GM12878 (cell line): ENCODE results near the gene EZH2. TPM values are rescaled to one million over a fixed set of nuclear protein-coding genes. Genes with fewer than 3 reads are reported as not detected.

Source experiments
- ATAC-seq: fragments of 200-7000 bp; cut with Tn5 transposase; 3 replicates; pipeline ENCODE4 v1.9.1; 2020; ENCODE audit warnings: mild to moderate bottlenecking, moderate library complexity
- BruUV-seq: library from RNA; stranded (reverse); fragments of 400-500 nt; replicated peaks from 2 replicates; lab custom pipeline; 2021; lab: Mats Ljungman, UMichigan
- CTCF ChIA-PET: fragments of 300-600 bp; sonication (Branson Sonifier 250); formaldehyde crosslinking; extraction: SDS; loops from one replicate; lab custom pipeline; 2021; ENCODE audit warnings: inconsistent platforms; lab: Yijun Ruan, JAX
- POLR2A ChIA-PET: fragments of 350-600 bp; formaldehyde crosslinking; extraction: SDS; loops from one replicate; lab custom pipeline; 2021; ENCODE audit warnings: inconsistent platforms; lab: Charles Lee
- RAD21 ChIA-PET: fragments of 300-600 bp; sonication (Branson Sonifier 250); formaldehyde crosslinking; loops from one replicate; lab custom pipeline; 2023; ENCODE audit warnings: antibody characterized with exemption; ENCODE audit not compliant: unreplicated experiment; lab: Charles Lee
- SMC1A ChIA-PET: fragments of 300-600 bp; sonication (Branson Sonifier 250); formaldehyde crosslinking; loops from one replicate; lab custom pipeline; 2023; ENCODE audit not compliant: unreplicated experiment, uncharacterized antibody; lab: Charles Lee
- DNase-seq: peaks from one replicate; pipeline ENCODE4 v3.0.0-alpha.2; 2011; ENCODE audit warnings: low read depth, low spot score
- FAIRE-seq: peaks from 3 replicates; lab custom pipeline; 2011; peaks lifted over from hg19 to GRCh38; lab: Jason Lieb, UNC
- H2AFZ ChIP-seq: 2 replicates; pipeline ENCODE4 v1.6.0; 2011; ENCODE audit warnings: low read depth, low read length, control low read depth; ENCODE audit not compliant: control insufficient read depth
- H3K27ac ChIP-seq: 2 replicates; pipeline ENCODE4 v1.5.1; 2011; ENCODE audit warnings: control low read depth; ENCODE audit not compliant: control insufficient read depth, insufficient read depth
- H3K27me3 ChIP-seq, 2 experiments: replicated peaks in 1 of 2; 2 replicates each; pipeline versions ENCODE4 v1.6.0 to v1.6.1; 2011; ENCODE audit warnings: low read length in 1 of 2; ENCODE audit not compliant: control insufficient read depth in 2 of 2, insufficient read depth in 2 of 2
- H3K36me3 ChIP-seq, 2 experiments: 2 replicates each; pipeline ENCODE4 v1.5.1; 2011; ENCODE audit warnings: low read length in 1 of 2; ENCODE audit not compliant: control insufficient read depth in 2 of 2, insufficient read depth in 2 of 2
- H3K4me1 ChIP-seq: 2 replicates; pipeline ENCODE4 v1.6.1; 2011; ENCODE audit warnings: mild to moderate bottlenecking, low read length, moderate library complexity, mixed read lengths; ENCODE audit not compliant: control insufficient read depth, insufficient read depth
- H3K4me2 ChIP-seq: 2 replicates; pipeline ENCODE4 v1.6.0; 2011; ENCODE audit warnings: control low read depth; ENCODE audit not compliant: control insufficient read depth, insufficient read depth
- H3K4me3 ChIP-seq: fragments of 200-600 bp; sonication (generic); 2 replicates; pipeline ENCODE4 v1.5.1; 2016
- H3K79me2 ChIP-seq: 2 replicates; pipeline ENCODE4 v1.6.0; 2011; ENCODE audit warnings: low read length; ENCODE audit not compliant: control insufficient read depth, insufficient read depth
- H3K9ac ChIP-seq: 2 replicates; pipeline ENCODE4 v1.8.0; 2011; ENCODE audit warnings: low read length, control low read depth, mixed read lengths; ENCODE audit not compliant: control insufficient read depth, insufficient read depth
- H3K9me3 ChIP-seq: replicated peaks from 3 replicates; pipeline ENCODE4 v1.5.1; 2011; ENCODE audit warnings: mild to moderate bottlenecking, low read length; ENCODE audit not compliant: control insufficient read depth, insufficient read depth
- H4K20me1 ChIP-seq: 2 replicates; pipeline ENCODE4 v1.6.0; 2011; ENCODE audit not compliant: control insufficient read depth, insufficient read depth
- ASH2L ChIP-seq: fragments of 300-600, 200-600 bp; sonication (generic); IDR thresholded peaks from 2 replicates; pipeline ENCODE4 v1.6.1; 2017; ENCODE audit warnings: low read depth, mild to moderate bottlenecking, borderline replicate concordance
- FOS ChIP-seq: IDR thresholded peaks from 3 replicates; pipeline ENCODE4 v1.6.1; 2011; ENCODE audit warnings: borderline replicate concordance; ENCODE audit not compliant: insufficient read length; ENCODE audit errors: extremely low read depth
- MEF2B ChIP-seq: fragments of 450-650 bp; IDR thresholded peaks from 2 replicates; pipeline ENCODE4 v1.6.1; 2018; ENCODE audit warnings: mild to moderate bottlenecking, moderate library complexity; ENCODE audit not compliant: partially characterized antibody, poor library complexity, severe bottlenecking
- NR2C2 ChIP-seq: IDR thresholded peaks from 2 replicates; pipeline ENCODE4 v1.6.1; 2011; ENCODE audit warnings: borderline replicate concordance, low read depth; ENCODE audit not compliant: control insufficient read depth, insufficient read length
- RAD21 ChIP-seq: IDR thresholded peaks from 2 replicates; pipeline ENCODE4 v1.6.1; 2011; ENCODE audit warnings: mild to moderate bottlenecking, low read depth, low read length, moderate library complexity; ENCODE audit not compliant: insufficient read depth
- SMC3 ChIP-seq: IDR thresholded peaks from 2 replicates; pipeline ENCODE4 v1.6.1; 2011; ENCODE audit warnings: low read length, improper control_type of control experiment, borderline replicate concordance
- WGBS: methylation state at CpG from one replicate; pipeline ENCODE4 v1.1.6; 2016; ENCODE audit warnings: low lambda C conversion rate; ENCODE audit not compliant: insufficient replicate concordance, insufficient coverage; ENCODE audit errors: missing lambda C conversion rate; 5-methylcytosine and 5-hydroxymethylcytosine counted together
- in situ Hi-C: fragments of 300-500 bp; cut with MboI; formaldehyde crosslinking; loops from 9 replicates; pipeline ENCODE4 v1.14.3; 2018; ENCODE audit warnings: mixed read lengths
- intact Hi-C: fragments of 100-400 bp; cut with micrococcal nuclease; formaldehyde crosslinking; loops from one replicate; pipeline ENCODE4 v1.14.2; 2022; ENCODE audit not compliant: unreplicated experiment
- polyA plus RNA-seq, 11 experiments: library from polyadenylated mRNA; depleted of rRNA in 4 of 11; unstranded in 6 of 11; stranded (reverse) in 5 of 11; fragments of >200 nt; fragmentation: Nextera tagmentation in 4 of 11; fragmentation: Illumina TruSeq in 1 of 11; extraction: Ambion mirVana in 4 of 11; extraction: Trizol in 1 of 11; gene quantifications; 1 replicate in 1 of 11; 2 replicates in 10 of 11; pipeline versions ENCODE4 v1.2.1 to v1.2.3, GENCODE V29; 2011 to 2016; ENCODE audit warnings: inconsistent platforms in 2 of 11, missing spikeins in 2 of 11, low read depth in 1 of 11
- total RNA-seq, 4 experiments: library from RNA; depleted of rRNA in 3 of 4; stranded (reverse); fragments of >200 nt in 3 of 4; fragmentation: Illumina TruSeq in 1 of 4; extraction: Trizol in 1 of 4; gene quantifications; 2 replicates each; pipeline versions ENCODE4 v1.2.1 to v1.2.3, GENCODE V29; 2013 to 2021
- TF ChIP-seq, protein P1 (sequence below): IDR thresholded peaks from 2 replicates; pipeline ENCODE4 v1.6.1; 2012; ENCODE audit warnings: low read length, inconsistent platforms

Gene EZH2
- total and polyA plus RNA-seq, 10 of the 15 experiments (the other 5 are each of a cell fraction or from before 2014, with no cell fraction given), result 19.4 to 69.6 (median 40.8) TPM

DNA sequence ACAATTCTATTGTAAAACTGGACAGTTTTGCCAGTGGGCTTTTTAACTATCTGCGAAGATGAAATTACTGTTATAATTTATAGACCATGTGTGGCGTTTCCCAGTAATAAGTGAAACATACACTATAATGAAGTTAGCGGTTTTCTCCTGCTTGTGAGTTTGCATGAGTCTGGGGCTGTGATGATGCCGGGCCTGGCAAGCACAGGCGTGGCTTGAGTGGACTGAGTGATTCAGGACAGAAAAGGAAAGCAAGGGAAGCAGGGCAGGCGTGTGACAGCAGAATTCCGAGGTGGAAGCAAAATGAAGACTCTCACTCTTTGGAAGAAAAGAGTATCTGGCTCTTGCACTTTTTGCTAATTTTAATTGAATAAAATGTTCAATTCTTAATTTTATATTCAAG is 94.9 kb downstream of the EZH2 start (continued):
- TF ChIP-seq ASH2L (no peak), RAD21 (no peak), NR2C2 (no peak)
- TF ChIP-seq, protein P1, sequence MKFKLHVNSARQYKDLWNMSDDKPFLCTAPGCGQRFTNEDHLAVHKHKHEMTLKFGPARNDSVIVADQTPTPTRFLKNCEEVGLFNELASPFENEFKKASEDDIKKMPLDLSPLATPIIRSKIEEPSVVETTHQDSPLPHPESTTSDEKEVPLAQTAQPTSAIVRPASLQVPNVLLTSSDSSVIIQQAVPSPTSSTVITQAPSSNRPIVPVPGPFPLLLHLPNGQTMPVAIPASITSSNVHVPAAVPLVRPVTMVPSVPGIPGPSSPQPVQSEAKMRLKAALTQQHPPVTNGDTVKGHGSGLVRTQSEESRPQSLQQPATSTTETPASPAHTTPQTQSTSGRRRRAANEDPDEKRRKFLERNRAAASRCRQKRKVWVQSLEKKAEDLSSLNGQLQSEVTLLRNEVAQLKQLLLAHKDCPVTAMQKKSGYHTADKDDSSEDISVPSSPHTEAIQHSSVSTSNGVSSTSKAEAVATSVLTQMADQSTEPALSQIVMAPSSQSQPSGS, result no peak

DNA sequence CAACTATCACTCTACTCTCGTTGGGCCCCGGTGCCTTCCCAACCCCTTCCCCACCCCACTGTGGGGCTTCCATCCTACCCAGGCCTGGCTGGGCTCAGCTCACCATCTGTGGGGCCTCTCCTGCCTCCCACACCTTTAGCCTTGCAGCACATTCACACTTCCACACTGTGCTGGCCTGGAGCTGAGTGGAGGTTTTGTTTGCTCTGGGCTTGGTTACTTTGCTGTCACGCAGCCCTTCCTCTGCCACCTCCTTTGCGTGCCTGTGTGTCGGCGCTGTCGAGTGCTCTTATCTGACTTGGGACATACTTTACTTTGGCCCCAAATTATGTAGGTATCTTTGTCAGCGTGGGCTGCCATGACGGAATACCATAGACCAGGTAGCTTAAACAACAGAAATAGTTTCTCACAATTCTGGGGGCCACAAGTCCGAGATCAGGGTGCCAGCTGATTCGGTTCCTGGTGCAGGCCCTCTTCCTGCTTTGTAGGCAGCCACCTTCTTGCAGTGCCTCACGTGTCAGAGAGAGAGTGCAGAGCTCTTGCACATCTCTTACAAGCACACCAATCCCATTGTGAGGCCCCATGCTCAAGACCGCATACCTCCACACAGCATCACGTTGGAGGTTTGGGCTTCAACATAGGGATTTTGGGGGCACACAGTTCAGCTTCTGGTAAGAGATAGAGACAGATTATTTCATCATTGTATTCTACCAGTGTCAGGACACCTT is 96.4 kb downstream of the EZH2 start:
- no peaks in the 10 kb centered on the region for H3K27me3 ChIP-seq
- no peak overlapping the region for H3K9ac ChIP-seq
- BruUV-seq, result no TSS peak
- H3K4me2 ChIP-seq, result no peak overlapping the region
- no peaks in the 10 kb centered on the region for H4K20me1 ChIP-seq
- H3K27ac ChIP-seq, result no peak overlapping the region
- peaks cover 11 to 28% of the 10 kb centered on the region in 2 experiments; a peak in 3 of 4 replicates for H3K36me3 ChIP-seq
- ATAC-seq, result no peak
- FAIRE-seq, result no peak
- H3K4me1 ChIP-seq, result no peaks in the 10 kb centered on the region
- intact Hi-C loops (no loop called here), in situ Hi-C loops (no loop called here)
- 98% methylated on average over 14 of the region's 14 CpGs for WGBS
- H3K9me3 ChIP-seq, result no peaks in the 10 kb centered on the region
- H3K4me3 ChIP-seq, result no peak overlapping the region
- H3K79me2 ChIP-seq, result no peaks in the 10 kb centered on the region
- no peak overlapping the region for H2AFZ ChIP-seq
- SMC1A ChIA-PET, result interaction anchor here (1.1 kb wide), 1 partner anchor 19 kb away, joined by 4 read pairs; no protein-coding TSS in a partner anchor
- TF ChIP-seq MEF2B, result no peak
- no peak for TF ChIP-seq FOS
- TF ChIP-seq SMC3, result no peak
- RAD21 ChIA-PET, result no interaction called here
- CTCF ChIA-PET, result no interaction called here
- POLR2A ChIA-PET, result no interaction called here
- DNase-seq, result no peak
